Measurements from ENCODE around the gene SMIM20. TPM values are rescaled to one million over a fixed set of nuclear protein-coding genes. Genes with fewer than 3 reads are reported as not detected.

Gene SMIM20
- total RNA-seq, 1 experiment from 2014 or later, result 85.2 TPM

GRCh38 chr4:25925486-25926201 lies 11.6 kb downstream of the SMIM20 start:
- peaks cover 15% of the 10 kb centered on the region for H3K4me1 ChIP-seq (ENCODE audit: low read length)

DNA sequence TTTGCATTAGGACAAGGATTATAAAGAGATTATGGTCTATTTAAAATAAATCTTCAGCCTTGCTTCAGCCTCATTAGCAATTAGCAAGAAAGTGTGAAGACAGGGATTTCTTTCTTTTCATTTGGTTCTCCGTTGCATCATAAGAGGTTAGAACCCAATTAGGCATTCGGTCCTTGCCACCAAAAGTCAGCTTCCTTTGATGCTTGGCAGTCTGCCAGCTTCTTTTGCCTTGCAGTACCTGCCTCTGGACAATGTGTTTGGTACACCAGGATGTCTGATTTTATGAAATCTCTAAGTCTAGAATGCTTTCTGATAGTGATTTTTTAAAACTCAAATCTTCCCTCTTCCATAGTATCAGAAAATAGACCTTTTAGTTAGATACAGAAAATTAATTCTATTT lies 12.4 kb downstream of the SMIM20 start:
- H3K4me2 ChIP-seq (ENCODE audit: low read depth, low read length, poor library complexity, severe bottlenecking), result peak overlapping the region; percentile 42
- H3K27ac ChIP-seq (ENCODE audit: low read length), result peak overlapping the region; percentile 28
- H3K9me2 ChIP-seq (replicated peaks; ENCODE audit: insufficient read depth, low read length), result no peaks in the 10 kb centered on the region
- no peaks in the 10 kb centered on the region for H4K20me1 ChIP-seq (ENCODE audit: insufficient read depth, low read depth, low read length)
- H3K9me3 ChIP-seq (ENCODE audit: low read length), result no peaks in the 10 kb centered on the region
- H2AFZ ChIP-seq (ENCODE audit: low read length), result no peak overlapping the region
- H3K79me2 ChIP-seq (ENCODE audit: low read length), result peaks cover 16% of the 10 kb centered on the region
- no peaks in the 10 kb centered on the region for H3K27me3 ChIP-seq (ENCODE audit: low read length)
- no peak overlapping the region for H3K4me3 ChIP-seq (ENCODE audit: low read length)
- no peak overlapping the region for H3K9ac ChIP-seq (ENCODE audit: low read length)
- peak; percentile 68 for DNase-seq
- H3K36me3 ChIP-seq (ENCODE audit: insufficient read depth, low read length), result no peaks in the 10 kb centered on the region
- H3K4me1 ChIP-seq (ENCODE audit: low read length), result peaks cover 15% of the 10 kb centered on the region

More at GRCh38 chr4:25925486-25926201, 11.6 kb downstream of the SMIM20 start:
- H3K27ac ChIP-seq (ENCODE audit: low read length), result peak overlapping the region; percentile 28
- H4K20me1 ChIP-seq (ENCODE audit: insufficient read depth, low read depth, low read length), result no peaks in the 10 kb centered on the region
- H3K9me3 ChIP-seq (ENCODE audit: low read length), result no peaks in the 10 kb centered on the region
- H3K36me3 ChIP-seq (ENCODE audit: insufficient read depth, low read length), result peaks cover 4% of the 10 kb centered on the region; the same call in 1 of the 2 replicates
- DNase-seq, result peak; percentile 83
- H3K27me3 ChIP-seq (ENCODE audit: low read length), result no peaks in the 10 kb centered on the region
- peak overlapping the region; percentile 42 for H3K4me2 ChIP-seq (ENCODE audit: low read depth, low read length, poor library complexity, severe bottlenecking)
- no peak overlapping the region for H2AFZ ChIP-seq (ENCODE audit: low read length)
- H3K79me2 ChIP-seq (ENCODE audit: low read length), result peaks cover 23% of the 10 kb centered on the region
- no peak overlapping the region for H3K9ac ChIP-seq (ENCODE audit: low read length)
- H3K4me3 ChIP-seq (ENCODE audit: low read length), result no peak overlapping the region
- no peaks in the 10 kb centered on the region for H3K9me2 ChIP-seq (replicated peaks; ENCODE audit: insufficient read depth, low read length)

DNA sequence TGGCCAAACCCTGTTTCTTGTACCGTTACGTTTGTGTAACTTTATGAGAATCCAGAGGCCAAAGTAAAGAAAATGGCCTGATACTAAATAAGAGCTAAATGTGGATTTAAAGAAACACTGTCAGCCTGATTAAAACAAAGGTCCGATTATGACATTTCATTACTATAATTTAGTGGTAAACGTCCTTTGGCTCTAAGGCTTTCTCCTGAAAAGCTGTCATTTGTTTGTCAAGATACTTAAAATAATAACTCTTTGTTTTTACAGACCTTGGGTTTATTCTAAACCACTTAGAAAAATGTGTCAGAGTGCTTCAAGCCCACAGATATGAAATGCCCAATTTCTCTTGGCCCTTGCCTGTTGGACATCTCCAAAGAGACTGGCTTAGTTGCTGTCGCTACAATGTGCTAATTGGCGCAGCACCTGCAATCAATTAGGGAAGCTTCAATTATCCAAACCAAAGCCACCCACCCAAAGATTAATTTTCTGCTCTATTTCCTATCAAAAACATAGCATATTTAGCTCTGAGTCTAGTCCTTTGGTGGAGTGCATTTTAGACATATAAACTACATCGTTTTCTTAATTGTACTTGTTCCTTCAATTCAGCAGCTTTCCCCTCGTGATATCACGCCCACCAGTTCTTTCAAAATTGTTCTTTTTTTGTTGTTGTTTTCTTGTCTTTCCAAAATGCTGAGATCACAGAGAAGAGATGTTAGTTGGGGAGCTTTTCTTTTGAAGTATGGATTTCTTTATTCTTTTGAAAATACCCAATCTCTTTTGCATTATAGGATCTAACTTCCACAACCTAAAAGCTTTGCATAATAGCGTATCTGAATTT lies 13.6 kb downstream of the SMIM20 start:
- Histone ChIP-seq H3K36me3 (ENCODE audit: insufficient read depth, low read length) (no peaks in the 10 kb centered on the region), H3K4me3 (ENCODE audit: low read length) (no peak overlapping the region), H4K20me1 (ENCODE audit: insufficient read depth, low read depth, low read length) (no peaks in the 10 kb centered on the region), H3K27me3 (ENCODE audit: low read length) (no peaks in the 10 kb centered on the region), H3K4me1 (ENCODE audit: low read length) (peaks cover 15% of the 10 kb centered on the region), H3K9me2 (replicated peaks; ENCODE audit: insufficient read depth, low read length) (no peaks in the 10 kb centered on the region), H3K79me2 (ENCODE audit: low read length) (peaks cover 16% of the 10 kb centered on the region), H3K9ac (ENCODE audit: low read length) (no peak overlapping the region), H3K9me3 (ENCODE audit: low read length) (no peaks in the 10 kb centered on the region), H3K27ac (ENCODE audit: low read length) (no peak overlapping the region), H2AFZ (ENCODE audit: low read length) (no peak overlapping the region), H3K4me2 (ENCODE audit: low read depth, low read length, poor library complexity, severe bottlenecking) (no peak overlapping the region)
- no peak for DNase-seq

- H3K9me3 ChIP-seq (ENCODE audit: low read length), result no peaks in the 10 kb centered on the region
- no peaks in the 10 kb centered on the region for H3K9me2 ChIP-seq (replicated peaks; ENCODE audit: insufficient read depth, low read length)
- no peak overlapping the region for H3K4me3 ChIP-seq (ENCODE audit: low read length)
- no peaks in the 10 kb centered on the region for H3K27me3 ChIP-seq (ENCODE audit: low read length)
- H3K4me2 ChIP-seq (ENCODE audit: low read depth, low read length, poor library complexity, severe bottlenecking), result no peak overlapping the region
- H2AFZ ChIP-seq (ENCODE audit: low read length), result no peak overlapping the region
- H3K27ac ChIP-seq (ENCODE audit: low read length), result no peak overlapping the region
- no peak for DNase-seq
- H3K4me1 ChIP-seq (ENCODE audit: low read length), result peaks cover 15% of the 10 kb centered on the region
- H3K36me3 ChIP-seq (ENCODE audit: insufficient read depth, low read length), result no peaks in the 10 kb centered on the region
- H3K9ac ChIP-seq (ENCODE audit: low read length), result no peak overlapping the region
- H4K20me1 ChIP-seq (ENCODE audit: insufficient read depth, low read depth, low read length), result no peaks in the 10 kb centered on the region
- H3K79me2 ChIP-seq (ENCODE audit: low read length), result peaks cover 16% of the 10 kb centered on the region
Measured at GRCh38 chr4:25928379-25929297, 14.6 kb downstream of the SMIM20 start.

GRCh38 chr4:25929298-25929686 lies 15.3 kb downstream of the SMIM20 start:
- no peaks in the 10 kb centered on the region for H3K9me2 ChIP-seq (replicated peaks; ENCODE audit: insufficient read depth, low read length)
- H3K4me1 ChIP-seq (ENCODE audit: low read length), result peaks cover 15% of the 10 kb centered on the region
- no peak overlapping the region for H3K4me2 ChIP-seq (ENCODE audit: low read depth, low read length, poor library complexity, severe bottlenecking)
- H3K4me3 ChIP-seq (ENCODE audit: low read length), result no peak overlapping the region
- no peak overlapping the region for H2AFZ ChIP-seq (ENCODE audit: low read length)
- no peaks in the 10 kb centered on the region for H3K36me3 ChIP-seq (ENCODE audit: insufficient read depth, low read length)
- no peaks in the 10 kb centered on the region for H4K20me1 ChIP-seq (ENCODE audit: insufficient read depth, low read depth, low read length)
- H3K9me3 ChIP-seq (ENCODE audit: low read length), result no peaks in the 10 kb centered on the region
- H3K27ac ChIP-seq (ENCODE audit: low read length), result no peak overlapping the region
- peaks cover 13% of the 10 kb centered on the region for H3K79me2 ChIP-seq (ENCODE audit: low read length)
- H3K27me3 ChIP-seq (ENCODE audit: low read length), result no peaks in the 10 kb centered on the region
- DNase-seq, result no peak
- no peak overlapping the region for H3K9ac ChIP-seq (ENCODE audit: low read length)

GRCh38 chr4:25930731-25931354 lies 16.8 kb downstream of the SMIM20 start:
- Histone ChIP-seq H3K27ac (ENCODE audit: low read length) (no peak overlapping the region), H3K4me3 (ENCODE audit: low read length) (no peak overlapping the region), H3K9me3 (ENCODE audit: low read length) (no peaks in the 10 kb centered on the region), H3K79me2 (ENCODE audit: low read length) (peaks cover 13% of the 10 kb centered on the region), H3K9me2 (replicated peaks; ENCODE audit: insufficient read depth, low read length) (no peaks in the 10 kb centered on the region), H4K20me1 (ENCODE audit: insufficient read depth, low read depth, low read length) (no peaks in the 10 kb centered on the region), H3K36me3 (ENCODE audit: insufficient read depth, low read length) (no peaks in the 10 kb centered on the region), H3K9ac (ENCODE audit: low read length) (no peak overlapping the region), H3K27me3 (ENCODE audit: low read length) (no peaks in the 10 kb centered on the region), H3K4me1 (ENCODE audit: low read length) (peaks cover 10% of the 10 kb centered on the region), H2AFZ (ENCODE audit: low read length) (no peak overlapping the region), H3K4me2 (ENCODE audit: low read depth, low read length, poor library complexity, severe bottlenecking) (no peak overlapping the region)
- no peak for DNase-seq

GRCh38 chr4:25936696-25937095 lies 22.7 kb downstream of the SMIM20 start:
- H3K79me2 ChIP-seq (ENCODE audit: low read length), result no peaks in the 10 kb centered on the region

More at GRCh38 chr4:25936696-25937095, 22.7 kb downstream of the SMIM20 start:
- Histone ChIP-seq H3K4me3 (ENCODE audit: low read length) (no peak overlapping the region), H3K9me3 (ENCODE audit: low read length) (no peaks in the 10 kb centered on the region), H4K20me1 (ENCODE audit: insufficient read depth, low read depth, low read length) (no peaks in the 10 kb centered on the region), H3K36me3 (ENCODE audit: insufficient read depth, low read length) (no peaks in the 10 kb centered on the region), H2AFZ (ENCODE audit: low read length) (no peak overlapping the region), H3K9me2 (replicated peaks; ENCODE audit: insufficient read depth, low read length) (no peaks in the 10 kb centered on the region), H3K4me2 (ENCODE audit: low read depth, low read length, poor library complexity, severe bottlenecking) (no peak overlapping the region), H3K9ac (ENCODE audit: low read length) (no peak overlapping the region), H3K27ac (ENCODE audit: low read length) (no peak overlapping the region), H3K4me1 (ENCODE audit: low read length) (no peaks in the 10 kb centered on the region), H3K27me3 (ENCODE audit: low read length) (no peaks in the 10 kb centered on the region)
- DNase-seq, result no peak

Data from Karpas-422 (cell line).